Sigmoid colon (tissue), 7 donors: Measurements from ENCODE around the gene NUDT14. TPM values are rescaled to one million over a fixed set of nuclear protein-coding genes. Genes with fewer than 3 reads are reported as not detected.

Experiments
- DNase-seq: peaks from one replicate; pipeline ENCODE4 v3.0.0-alpha.2; 2019
- H3K27ac ChIP-seq, 4 donors: fragments of 200-600 bp; sonication (generic); one replicate each; pipeline ENCODE4 v1.5.1; 2016 to 2019; ENCODE audit warnings: mild to moderate bottlenecking in 1 of 4
- H3K27me3 ChIP-seq, 3 donors: fragments of 200-600 bp; sonication (generic); one replicate each; pipeline ENCODE4 v1.5.1; 2019; ENCODE audit warnings: mild to moderate bottlenecking in 1 of 3
- H3K36me3 ChIP-seq, 4 donors: fragments of 200-600 bp; sonication (generic); one replicate each; pipeline ENCODE4 v1.5.1; 2016 to 2019
- H3K4me1 ChIP-seq, 4 donors: fragments of 200-600 bp; sonication (generic); one replicate each; pipeline ENCODE4 v1.5.1; 2017 to 2019
- H3K4me3 ChIP-seq, 4 donors: fragments of 200-600 bp; sonication (generic); one replicate each; pipeline ENCODE4 v1.5.1; 2017 to 2019; ENCODE audit warnings: mild to moderate bottlenecking in 2 of 4, moderate library complexity in 1 of 4
- H3K9me3 ChIP-seq, 4 donors: fragments of 200-600 bp in 3 of 4; sonication (generic) in 3 of 4; one replicate each; pipeline versions ENCODE4 v1.5.1 to v1.6.1; 2013 to 2019
- CTCF ChIP-seq, 4 experiments: fragments of 450-650 bp in 3 of 4; fragments of 200-600 bp in 1 of 4; IDR thresholded peaks; one replicate each; pipeline ENCODE4 v1.5.1; 2016 to 2019; ENCODE audit warnings: antibody characterized with exemption in 4 of 4, mild to moderate bottlenecking in 3 of 4, moderate library complexity in 2 of 4
- EP300 ChIP-seq, 4 donors: sonication (generic); formaldehyde crosslinking; IDR thresholded peaks; one replicate each; pipeline ENCODE4 v1.6.1; 2017; ENCODE audit warnings: antibody characterized with exemption in 4 of 4
- POLR2A ChIP-seq, 2 donors: fragments of 450-650 bp; IDR thresholded peaks; one replicate each; pipeline ENCODE4 v1.6.1; 2016; ENCODE audit warnings: antibody characterized with exemption in 2 of 2, mild to moderate bottlenecking in 2 of 2, moderate library complexity in 2 of 2
- POLR2AphosphoS5 ChIP-seq, 4 donors: sonication (generic); formaldehyde crosslinking; IDR thresholded peaks; one replicate each; pipeline ENCODE4 v1.6.1; 2017; ENCODE audit warnings: antibody characterized with exemption in 4 of 4
- WGBS, 2 donors: extraction: QIAGEN DNeasy Blood & Tissue Kit; methylation state at CpG; one replicate each; pipeline ENCODE4 v1.1.7; 2013; 5-methylcytosine and 5-hydroxymethylcytosine counted together
- intact Hi-C: fragments of 100-400 bp; cut with DNase I; formaldehyde crosslinking; loops from one replicate; pipeline ENCODE4 v1.15.1; 2023
- polyA plus RNA-seq, 3 donors: library from polyadenylated mRNA; stranded (reverse); fragments of 200-250 nt; gene quantifications; one replicate each; pipeline ENCODE4 v1.2.3, GENCODE V29; 2013
- total RNA-seq, 4 donors: library from RNA; depleted of rRNA; stranded (reverse); fragments of >200 nt; gene quantifications; one replicate each; pipeline ENCODE4 v1.1.0, GENCODE V29; 2016
- donor health status: healthy with polysubstance abuse.
- donor health status: Bipolar disorder and iron deficiency.
- donor health status: healthy.

The NUDT14 gene
- total and polyA plus RNA-seq, 7 donors, result 4.1 to 47.4 (median 10.5) TPM

- H3K27me3 ChIP-seq, result no peaks in the 10 kb centered on the region
- intact Hi-C loops, result no loop called here
- H3K4me3 ChIP-seq, result no peak overlapping the region
- H3K36me3 ChIP-seq, result no peaks in the 10 kb centered on the region
- TF ChIP-seq POLR2AphosphoS5 (IDR thresholded peaks at IDR 0.05) (no peak), CTCF (IDR thresholded peaks at IDR 0.05) (no peak), EP300 (IDR thresholded peaks at IDR 0.05) (no peak)
- no peak overlapping the region for H3K27ac ChIP-seq
- H3K4me1 ChIP-seq, result no peaks in the 10 kb centered on the region
- 76 to 78% methylated on average over 12 of the region's 12 CpGs for WGBS, 2 donors
- no peaks in the 10 kb centered on the region for H3K9me3 ChIP-seq
- no peak for DNase-seq
These were observed 26.6 kb downstream of the NUDT14 start for GRCh38 chr14:105154476-105154871.

GRCh38 chr14:105153739-105154475 is 27.2 kb downstream of the NUDT14 start:
- WGBS, 2 donors, result 89 to 92% methylated on average over 26 of the region's 26 CpGs
- intact Hi-C loops, result no loop called here
- no peaks in the 10 kb centered on the region for H3K36me3 ChIP-seq
- H3K27ac ChIP-seq, result peak overlapping the region in 1 of 4 donors; percentile 27
- TF ChIP-seq EP300 (IDR thresholded peaks at IDR 0.05), result no peak
- no peak for TF ChIP-seq POLR2A (IDR thresholded peaks at IDR 0.05)
- TF ChIP-seq POLR2AphosphoS5 (IDR thresholded peaks at IDR 0.05), result no peak
- TF ChIP-seq CTCF (IDR thresholded peaks at IDR 0.05), result no peak
- DNase-seq, result no peak
- no peaks in the 10 kb centered on the region for H3K4me1 ChIP-seq
- H3K9me3 ChIP-seq, result no peaks in the 10 kb centered on the region
- no peak overlapping the region for H3K4me3 ChIP-seq
- no peaks in the 10 kb centered on the region for H3K27me3 ChIP-seq

DNA sequence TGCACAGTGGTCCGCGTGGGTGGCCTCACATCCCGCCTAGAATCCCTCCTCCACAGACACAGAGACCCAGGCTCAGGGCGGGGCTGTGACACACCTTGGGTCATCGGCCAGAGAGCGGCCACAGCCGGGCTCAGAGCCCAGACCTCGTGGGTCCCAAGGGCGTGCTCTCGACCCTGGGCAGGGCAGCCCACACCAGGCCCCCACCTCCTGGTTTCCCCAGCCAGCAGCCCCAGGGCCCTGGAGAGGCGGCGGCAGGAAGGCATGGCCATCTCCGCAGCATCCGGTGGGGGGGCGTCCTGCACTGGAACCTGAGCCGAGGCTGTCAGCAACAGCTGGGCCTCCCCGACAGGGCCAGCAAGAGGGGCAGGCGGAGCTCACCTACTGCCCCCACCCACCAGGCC is 27.8 kb downstream of the NUDT14 start:
- 66 to 67% methylated on average over 18 of the region's 18 CpGs for WGBS, 2 donors
- intact Hi-C loops, result no loop called here
- TF ChIP-seq POLR2A (IDR thresholded peaks at IDR 0.05), result no peak
- no peak for TF ChIP-seq CTCF (IDR thresholded peaks at IDR 0.05)
- no peak for TF ChIP-seq POLR2AphosphoS5 (IDR thresholded peaks at IDR 0.05)
- TF ChIP-seq EP300 (IDR thresholded peaks at IDR 0.05), result no peak
- Histone ChIP-seq H3K36me3 (no peaks in the 10 kb centered on the region), H3K4me3 (no peak overlapping the region), H3K9me3 (no peaks in the 10 kb centered on the region), H3K4me1 (no peaks in the 10 kb centered on the region), H3K27ac (peak overlapping the region in 1 of 4 donors; percentile 49), H3K27me3 (no peaks in the 10 kb centered on the region)
- DNase-seq, result no peak

GRCh38 chr14:105152794-105153241 is 28.3 kb downstream of the NUDT14 start:
- WGBS, 2 donors, result 73 to 83% methylated on average over 14 of the region's 14 CpGs
- H3K27me3 ChIP-seq, result no peaks in the 10 kb centered on the region

DNA sequence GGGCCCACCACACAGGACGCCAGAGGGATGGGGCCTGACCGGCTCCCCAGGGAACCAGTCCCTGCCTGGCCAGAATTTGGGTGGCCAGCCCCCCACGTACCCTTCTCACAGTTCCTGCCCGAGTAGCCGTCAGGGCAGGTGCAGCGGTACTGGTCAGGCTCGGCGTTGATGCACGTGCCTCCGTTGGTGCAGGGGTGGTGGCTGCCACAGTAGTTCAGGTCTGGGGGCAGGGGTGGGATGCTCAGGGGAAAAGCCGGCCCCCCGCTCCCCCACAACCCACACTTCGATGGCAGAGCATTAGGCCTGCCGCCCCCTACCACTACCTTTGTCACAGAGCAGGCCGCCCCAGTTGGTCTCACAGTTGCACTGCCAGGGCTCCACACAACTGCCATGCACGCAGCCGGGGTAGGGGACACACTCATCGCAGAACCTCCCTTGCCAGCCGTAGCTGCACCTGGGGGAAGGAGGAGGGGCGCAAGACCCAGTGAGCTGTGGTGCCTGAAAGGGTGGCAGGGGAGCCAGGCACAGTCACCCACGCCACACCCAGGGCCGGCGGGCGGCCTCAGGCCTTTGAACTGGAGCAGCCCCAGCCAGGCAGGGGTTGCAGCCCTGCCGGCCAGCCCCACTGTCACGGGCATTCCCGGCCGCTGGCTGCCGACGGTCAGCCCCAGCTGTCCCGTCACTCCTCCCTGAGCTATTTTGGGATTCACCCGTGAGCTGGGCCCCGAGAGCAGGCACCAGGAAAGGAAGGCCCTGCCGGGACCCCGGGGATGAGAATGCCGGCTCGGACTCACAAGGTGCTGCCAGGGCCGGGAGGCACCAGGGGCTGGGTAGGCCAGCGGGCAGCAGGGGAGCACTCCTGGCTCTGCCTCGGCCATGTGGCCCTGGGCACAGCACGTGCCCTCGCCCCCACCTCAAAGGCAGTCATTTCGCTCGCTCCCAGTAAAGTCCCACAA is 29.0 kb downstream of the NUDT14 start:
- no peaks in the 10 kb centered on the region for H3K27me3 ChIP-seq
- H3K4me1 ChIP-seq, result no peaks in the 10 kb centered on the region
- peak overlapping the region in 1 of 4 donors; percentile 49 for H3K27ac ChIP-seq
- TF ChIP-seq CTCF (IDR thresholded peaks at IDR 0.05) (no peak), EP300 (IDR thresholded peaks at IDR 0.05) (no peak), POLR2AphosphoS5 (IDR thresholded peaks at IDR 0.05) (no peak), POLR2A (IDR thresholded peaks at IDR 0.05) (no peak)
- 90 to 92% methylated on average over 44 of the region's 44 CpGs for WGBS, 2 donors
- H3K36me3 ChIP-seq, result no peaks in the 10 kb centered on the region
- intact Hi-C loops, result no loop called here
- no peaks in the 10 kb centered on the region for H3K9me3 ChIP-seq
- DNase-seq, result no peak
- H3K4me3 ChIP-seq, result no peak overlapping the region

More at GRCh38 chr14:105152794-105153241, 28.3 kb downstream of the NUDT14 start:
- Histone ChIP-seq H3K4me1 (no peaks in the 10 kb centered on the region), H3K4me3 (no peak overlapping the region), H3K9me3 (no peaks in the 10 kb centered on the region), H3K36me3 (no peaks in the 10 kb centered on the region), H3K27ac (peak overlapping the region in 1 of 4 donors; percentile 49)
- DNase-seq, result no peak
- TF ChIP-seq POLR2A (IDR thresholded peaks at IDR 0.05) (no peak), POLR2AphosphoS5 (IDR thresholded peaks at IDR 0.05) (no peak)
- intact Hi-C loops, result no loop called here
